Fibroblast of the aortic adventitia (primary cell): ENCODE measurements around the gene DOCK4. TPM values are rescaled to one million over a fixed set of nuclear protein-coding genes. Genes with fewer than 3 reads are reported as not detected.

Source experiments
- DNase-seq: peaks from one replicate; pipeline ENCODE4 v3.0.0-alpha.2; 2010; ENCODE audit warnings: low read depth
- H3K4me3 ChIP-seq: 2 replicates; pipeline ENCODE4 v1.5.1; 2011; ENCODE audit warnings: low read depth, mild to moderate bottlenecking, control low read depth, low read length, moderate library complexity
- total RNA-seq: library from RNA; depleted of rRNA; stranded (reverse); fragments of >200 nt; gene quantifications from 2 replicates; pipeline ENCODE4 v1.2.3, GENCODE V29; 2012; ENCODE audit warnings: low replicate concordance
- TF ChIP-seq, protein P1 (sequence below): IDR thresholded peaks from 2 replicates; pipeline ENCODE4 v1.5.1; 2011; ENCODE audit warnings: mild to moderate bottlenecking, low read length, control low read depth, inconsistent platforms; ENCODE audit not compliant: insufficient read depth

DOCK4 gene
- total RNA-seq, 1 donor: 25.9 TPM

DNA sequence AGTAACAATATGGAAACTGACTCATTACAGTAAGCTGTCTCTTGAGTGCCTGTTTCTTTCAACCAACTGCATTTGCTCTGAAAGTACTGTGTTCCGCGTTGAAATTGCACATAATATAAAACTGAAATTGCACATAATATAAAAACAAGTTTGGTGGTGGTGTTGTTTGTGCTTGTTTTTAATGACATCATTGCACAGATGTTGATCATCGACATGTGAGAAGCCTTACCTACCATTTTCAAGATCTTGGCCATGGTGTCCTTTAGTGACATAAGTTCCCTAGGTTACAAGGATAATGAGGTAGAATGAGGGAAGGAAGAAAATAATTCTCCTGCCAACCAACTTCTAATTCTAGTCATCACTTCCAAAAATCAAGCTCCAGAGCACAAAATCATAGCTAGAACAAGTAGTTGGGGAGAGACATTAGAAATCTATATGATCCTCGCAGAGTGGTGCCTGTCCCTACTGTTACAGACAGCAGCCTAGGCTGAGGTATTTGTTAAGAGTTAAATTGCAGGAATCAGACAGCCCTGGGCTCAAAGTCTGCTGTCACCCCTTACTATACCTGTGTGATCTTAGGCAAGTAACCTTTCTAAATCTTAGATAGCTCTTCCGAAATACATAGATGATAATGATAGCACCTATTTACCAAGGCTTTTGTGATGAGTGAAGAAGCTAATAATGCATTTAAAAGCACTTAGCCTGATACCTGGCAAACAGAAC lies 29.3 kb downstream of the DOCK4 start:
- H3K4me3 ChIP-seq: no peak overlapping the region
- no peak for DNase-seq

DNA sequence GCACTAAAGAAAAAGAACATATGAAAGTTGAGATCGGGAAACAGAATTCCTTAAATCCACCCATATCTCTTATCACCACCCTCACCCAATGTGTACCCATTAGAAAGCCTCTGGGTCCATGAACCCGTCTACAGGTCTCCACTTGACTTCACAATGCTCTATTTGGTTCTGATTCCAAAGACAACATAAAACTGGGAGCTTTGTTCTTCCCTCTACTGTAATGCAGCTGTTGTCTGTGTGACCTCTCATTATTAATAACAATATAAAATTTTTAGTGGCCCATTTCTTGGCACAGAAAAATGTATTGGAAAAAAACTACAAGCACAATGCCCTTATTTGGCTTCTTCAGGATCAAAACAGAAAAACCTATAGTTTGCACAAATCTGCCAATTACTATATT lies 30.0 kb downstream of the DOCK4 start:
- H3K4me3 ChIP-seq: no peak overlapping the region
- TF ChIP-seq, protein P1, sequence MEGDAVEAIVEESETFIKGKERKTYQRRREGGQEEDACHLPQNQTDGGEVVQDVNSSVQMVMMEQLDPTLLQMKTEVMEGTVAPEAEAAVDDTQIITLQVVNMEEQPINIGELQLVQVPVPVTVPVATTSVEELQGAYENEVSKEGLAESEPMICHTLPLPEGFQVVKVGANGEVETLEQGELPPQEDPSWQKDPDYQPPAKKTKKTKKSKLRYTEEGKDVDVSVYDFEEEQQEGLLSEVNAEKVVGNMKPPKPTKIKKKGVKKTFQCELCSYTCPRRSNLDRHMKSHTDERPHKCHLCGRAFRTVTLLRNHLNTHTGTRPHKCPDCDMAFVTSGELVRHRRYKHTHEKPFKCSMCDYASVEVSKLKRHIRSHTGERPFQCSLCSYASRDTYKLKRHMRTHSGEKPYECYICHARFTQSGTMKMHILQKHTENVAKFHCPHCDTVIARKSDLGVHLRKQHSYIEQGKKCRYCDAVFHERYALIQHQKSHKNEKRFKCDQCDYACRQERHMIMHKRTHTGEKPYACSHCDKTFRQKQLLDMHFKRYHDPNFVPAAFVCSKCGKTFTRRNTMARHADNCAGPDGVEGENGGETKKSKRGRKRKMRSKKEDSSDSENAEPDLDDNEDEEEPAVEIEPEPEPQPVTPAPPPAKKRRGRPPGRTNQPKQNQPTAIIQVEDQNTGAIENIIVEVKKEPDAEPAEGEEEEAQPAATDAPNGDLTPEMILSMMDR: no peak
- no peak for DNase-seq

More for the DNA sequence above, 29.3 kb downstream of the DOCK4 start:
- TF ChIP-seq, protein P1: no peak

DNA sequence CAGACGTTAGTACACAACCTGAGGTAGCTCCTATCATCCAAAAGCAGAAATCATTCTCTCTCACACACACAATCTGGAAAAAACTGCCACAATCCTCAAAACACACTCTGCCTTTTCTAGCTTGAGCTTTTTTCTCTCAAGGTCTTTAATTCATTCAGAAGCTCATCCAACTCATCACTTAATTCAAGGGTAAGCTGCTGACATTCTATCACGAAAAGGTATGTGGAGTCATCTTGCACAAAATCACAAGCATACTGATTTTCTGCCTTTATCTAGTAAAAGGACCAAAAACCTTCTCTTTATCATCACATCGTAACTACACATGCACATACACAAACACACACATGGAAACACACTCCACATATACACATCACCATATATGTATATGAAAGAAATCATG lies 32.0 kb downstream of the DOCK4 start:
- TF ChIP-seq, protein P1: no peak
- H3K4me3 ChIP-seq: no peak overlapping the region
- no peak for DNase-seq

DNA sequence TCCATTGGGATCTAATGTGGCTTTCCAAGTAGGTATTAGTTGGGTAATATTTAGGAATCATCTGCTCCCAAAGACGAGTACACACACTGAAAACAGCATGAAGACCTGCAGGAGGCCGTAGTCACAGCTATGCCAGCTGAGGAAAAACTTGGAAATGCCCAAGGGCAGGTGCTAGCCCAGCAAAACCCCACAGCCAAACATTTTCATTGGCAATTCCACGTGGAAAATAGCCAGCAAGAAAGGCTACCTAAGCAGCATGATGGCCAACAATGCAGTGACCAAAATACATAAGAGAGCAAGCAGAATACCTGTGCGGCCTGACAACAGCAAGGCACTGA lies 32.7 kb downstream of the DOCK4 start:
- no peak overlapping the region for H3K4me3 ChIP-seq
- TF ChIP-seq, protein P1: no peak
- no peak for DNase-seq

DNA sequence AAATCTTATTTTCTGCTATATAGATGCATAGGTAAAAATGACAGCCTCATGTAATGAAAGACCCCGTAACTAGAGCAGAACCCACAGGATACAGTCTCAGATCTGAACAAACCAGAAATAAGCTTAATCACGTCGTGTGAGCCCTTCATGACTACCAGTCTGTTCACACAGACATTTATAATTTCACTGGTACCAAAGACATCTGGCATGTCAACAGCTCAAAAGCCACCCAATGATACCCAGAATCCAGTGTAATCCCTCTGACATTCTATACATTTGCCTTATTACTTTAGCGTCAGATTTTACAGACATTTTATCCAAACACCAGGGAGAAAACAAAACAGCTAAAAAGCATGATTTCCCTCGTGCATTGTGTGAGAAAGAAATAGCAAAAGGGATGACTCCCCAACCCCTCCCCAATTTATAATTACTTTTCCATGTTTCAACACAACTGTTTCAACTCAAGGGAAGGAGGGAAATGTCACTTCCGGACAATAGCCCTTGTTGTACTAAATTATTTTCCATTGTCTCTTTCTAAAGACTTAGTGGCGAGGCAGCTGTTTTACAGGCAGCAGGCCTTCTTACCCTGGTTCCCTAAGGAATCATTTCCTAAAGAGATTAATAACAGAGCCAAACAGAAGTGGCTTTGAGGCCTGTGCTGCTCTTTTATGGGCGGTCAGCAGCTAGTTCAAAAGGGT lies 33.2 kb downstream of the DOCK4 start:
- H3K4me3 ChIP-seq: no peak overlapping the region
- TF ChIP-seq, protein P1: no peak
- DNase-seq: no peak

DNA sequence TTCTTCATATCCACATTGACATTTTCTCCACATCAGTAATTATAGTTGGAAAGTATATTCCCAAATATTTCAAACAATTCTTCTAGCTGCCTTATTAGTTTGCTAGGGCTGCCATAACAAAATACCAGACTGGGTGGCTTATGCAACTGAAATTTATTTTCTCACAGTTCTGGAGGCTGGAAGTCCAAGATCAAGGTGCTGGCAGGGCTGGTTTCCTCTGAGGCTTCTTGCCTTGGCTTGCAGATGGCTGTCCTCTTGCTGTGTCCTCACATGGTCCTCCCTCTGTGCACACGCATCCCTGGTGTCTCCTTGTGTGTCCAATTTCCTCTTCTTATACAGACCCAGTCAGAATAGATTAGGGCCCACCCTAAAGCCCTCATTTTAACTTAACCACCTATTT lies 34.5 kb downstream of the DOCK4 start:
- no peak for DNase-seq
- TF ChIP-seq, protein P1: no peak
- H3K4me3 ChIP-seq: no peak overlapping the region
